DOHH2 (cell line): Measurements from ENCODE around the gene BCAS1.
"Not testable (repeated sequence)": the region's sequence is repeated elsewhere in the genome, so short reads cannot be mapped to it uniquely, and the experiment has no call there.

Source experiments
- H3F3A ChIP-seq: fragments of 200-600 bp; sonication (generic), shearing (Covaris generic); 2 replicates; pipeline ENCODE4 v1.6.0; 2016; ENCODE audit warnings: antibody characterized with exemption, mild to moderate bottlenecking; ENCODE audit not compliant: control insufficient read depth, insufficient read depth
- H3K27ac ChIP-seq: fragments of 200-600 bp; sonication (generic); 2 replicates; pipeline ENCODE4 v1.5.1; 2014; ENCODE audit warnings: low read depth, mild to moderate bottlenecking, low read length, moderate library complexity
- H3K27me3 ChIP-seq: fragments of 200-600 bp; sonication (generic); 2 replicates; pipeline ENCODE4 v1.6.1; 2014; ENCODE audit warnings: mild to moderate bottlenecking, low read length, mixed read lengths; ENCODE audit not compliant: control insufficient read depth
- H3K36me3 ChIP-seq: fragments of 200-600 bp; sonication (generic); 2 replicates; pipeline ENCODE4 v1.6.1; 2014; ENCODE audit warnings: mild to moderate bottlenecking, low read length, moderate library complexity, mixed read lengths; ENCODE audit not compliant: control insufficient read depth
- H3K4me1 ChIP-seq: fragments of 200-600 bp; sonication (generic); 2 replicates; pipeline ENCODE4 v1.6.1; 2014; ENCODE audit warnings: mild to moderate bottlenecking, low read length, mixed read lengths; ENCODE audit not compliant: control insufficient read depth
- H3K4me2 ChIP-seq: fragments of 200-600 bp; sonication (generic); 2 replicates; pipeline ENCODE4 v1.6.0; 2014; ENCODE audit warnings: mild to moderate bottlenecking, low read length, moderate library complexity
- H3K4me3 ChIP-seq: fragments of 200-600 bp; sonication (generic); 2 replicates; pipeline ENCODE4 v1.5.1; 2014; ENCODE audit warnings: mild to moderate bottlenecking, low read length, mixed read lengths
- H3K79me2 ChIP-seq: fragments of 200-600 bp; sonication (generic); 2 replicates; pipeline ENCODE4 v1.6.1; 2014; ENCODE audit warnings: mild to moderate bottlenecking, low read length, mixed read lengths; ENCODE audit not compliant: control insufficient read depth
- H3K9me2 ChIP-seq: fragments of 200-600 bp; sonication (generic); replicated peaks from 2 replicates; pipeline ENCODE4 v1.6.1; 2014; ENCODE audit warnings: mild to moderate bottlenecking, low read length, mixed read lengths; ENCODE audit not compliant: control insufficient read depth
- H3K9me3 ChIP-seq: fragments of 200-600 bp; sonication (generic); 2 replicates; pipeline ENCODE4 v1.6.1; 2014; ENCODE audit warnings: antibody characterized with exemption, low read length, mixed read lengths; ENCODE audit not compliant: control insufficient read depth, insufficient read depth
- H4K20me1 ChIP-seq: fragments of 200-600 bp; sonication (generic); 2 replicates; pipeline ENCODE4 v1.6.0; 2014; ENCODE audit warnings: low read depth, mild to moderate bottlenecking, antibody characterized with exemption, low read length, moderate library complexity; ENCODE audit not compliant: control insufficient read depth, insufficient read depth
- EZH2phosphoT487 ChIP-seq: fragments of 200-600 bp; sonication (generic); IDR thresholded peaks from 2 replicates; pipeline ENCODE4 v1.6.1; 2017; ENCODE audit warnings: borderline replicate concordance, mild to moderate bottlenecking, antibody characterized with exemption, low read length, moderate library complexity, mixed read lengths
- TF ChIP-seq, protein P1 (sequence below): fragments of 200-600 bp; sonication (generic); IDR thresholded peaks from one replicate; pipeline ENCODE4 v1.5.1; 2014; ENCODE audit warnings: antibody characterized with exemption, mild to moderate bottlenecking, low read depth, low read length; ENCODE audit not compliant: poor library complexity, severe bottlenecking

The BCAS1 gene

GRCh38 chr20:53975761-53976160 is 94.6 kb downstream of the BCAS1 start:
- H4K20me1 ChIP-seq: no peaks in the 10 kb centered on the region
- no peaks in the 10 kb centered on the region for H3K9me3 ChIP-seq
- no peaks in the 10 kb centered on the region for H3K79me2 ChIP-seq
- no peaks in the 10 kb centered on the region for H3K4me1 ChIP-seq
- no peak overlapping the region for H3K27ac ChIP-seq
- H3F3A ChIP-seq: no peaks in the 10 kb centered on the region
- H3K4me2 ChIP-seq: no peak overlapping the region
- H3K9me2 ChIP-seq: no peaks in the 10 kb centered on the region
- H3K27me3 ChIP-seq: peaks cover 2% of the 10 kb centered on the region; the same call in 1 of the 2 replicates
- TF ChIP-seq, protein P1, sequence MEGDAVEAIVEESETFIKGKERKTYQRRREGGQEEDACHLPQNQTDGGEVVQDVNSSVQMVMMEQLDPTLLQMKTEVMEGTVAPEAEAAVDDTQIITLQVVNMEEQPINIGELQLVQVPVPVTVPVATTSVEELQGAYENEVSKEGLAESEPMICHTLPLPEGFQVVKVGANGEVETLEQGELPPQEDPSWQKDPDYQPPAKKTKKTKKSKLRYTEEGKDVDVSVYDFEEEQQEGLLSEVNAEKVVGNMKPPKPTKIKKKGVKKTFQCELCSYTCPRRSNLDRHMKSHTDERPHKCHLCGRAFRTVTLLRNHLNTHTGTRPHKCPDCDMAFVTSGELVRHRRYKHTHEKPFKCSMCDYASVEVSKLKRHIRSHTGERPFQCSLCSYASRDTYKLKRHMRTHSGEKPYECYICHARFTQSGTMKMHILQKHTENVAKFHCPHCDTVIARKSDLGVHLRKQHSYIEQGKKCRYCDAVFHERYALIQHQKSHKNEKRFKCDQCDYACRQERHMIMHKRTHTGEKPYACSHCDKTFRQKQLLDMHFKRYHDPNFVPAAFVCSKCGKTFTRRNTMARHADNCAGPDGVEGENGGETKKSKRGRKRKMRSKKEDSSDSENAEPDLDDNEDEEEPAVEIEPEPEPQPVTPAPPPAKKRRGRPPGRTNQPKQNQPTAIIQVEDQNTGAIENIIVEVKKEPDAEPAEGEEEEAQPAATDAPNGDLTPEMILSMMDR: no peak
- TF ChIP-seq EZH2phosphoT487: no peak
- H3K4me3 ChIP-seq: no peak overlapping the region
- no peaks in the 10 kb centered on the region for H3K36me3 ChIP-seq

- no peaks in the 10 kb centered on the region for H4K20me1 ChIP-seq
Observed at GRCh38 chr20:53974785-53975555, 95.4 kb downstream of the BCAS1 start.

DNA sequence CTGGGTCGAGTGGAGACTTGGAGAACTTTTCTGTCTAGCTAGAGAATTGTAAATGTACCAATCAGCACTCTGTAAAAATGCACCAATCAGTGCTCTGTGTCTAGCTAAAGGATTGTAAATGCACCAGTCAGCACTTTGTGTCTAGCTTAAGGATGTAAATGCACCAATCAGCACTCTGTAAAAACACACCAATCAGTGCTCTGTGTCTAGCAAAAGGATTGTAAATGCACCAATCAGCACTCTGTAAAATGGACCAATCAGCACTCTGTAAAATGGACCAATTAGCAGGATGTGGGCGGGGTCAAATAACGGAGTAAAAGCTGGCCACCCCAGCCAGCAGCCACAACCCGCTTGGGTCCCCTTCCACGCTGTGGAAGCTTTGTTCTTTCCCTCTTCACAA is 96.5 kb downstream of the BCAS1 start:
- H3K4me3 ChIP-seq, H3K36me3 ChIP-seq, H3K27ac ChIP-seq, H3K9me2 ChIP-seq, H3K4me1 ChIP-seq, H4K20me1 ChIP-seq, H3K27me3 ChIP-seq, H3K79me2 ChIP-seq, H3K4me2 ChIP-seq, H3F3A ChIP-seq, H3K9me3 ChIP-seq: not testable (repeated sequence)

More at GRCh38 chr20:53974785-53975555, 95.4 kb downstream of the BCAS1 start:
- Histone ChIP-seq H3K36me3 (no peaks in the 10 kb centered on the region), H3K4me1 (no peaks in the 10 kb centered on the region), H3K4me2 (no peak overlapping the region), H3K27ac (no peak overlapping the region), H3K79me2 (no peaks in the 10 kb centered on the region), H3K9me2 (no peaks in the 10 kb centered on the region), H3K9me3 (no peaks in the 10 kb centered on the region), H3K4me3 (no peak overlapping the region), H3K27me3 (peaks cover 2% of the 10 kb centered on the region; the same call in 1 of the 2 replicates), H3F3A (no peaks in the 10 kb centered on the region)
- no peak for TF ChIP-seq EZH2phosphoT487
- TF ChIP-seq, protein P1: no peak

GRCh38 chr20:53972179-53972578 is 98.2 kb downstream of the BCAS1 start:
- TF ChIP-seq EZH2phosphoT487: no peak
- TF ChIP-seq, protein P1: no peak
- Histone ChIP-seq H3K4me1 (no peaks in the 10 kb centered on the region), H4K20me1 (no peaks in the 10 kb centered on the region), H3F3A (no peaks in the 10 kb centered on the region), H3K36me3 (no peaks in the 10 kb centered on the region), H3K27ac (no peak overlapping the region), H3K4me2 (no peak overlapping the region), H3K79me2 (no peaks in the 10 kb centered on the region), H3K4me3 (no peak overlapping the region), H3K27me3 (peaks cover 2% of the 10 kb centered on the region; the same call in 1 of the 2 replicates), H3K9me2 (no peaks in the 10 kb centered on the region), H3K9me3 (no peaks in the 10 kb centered on the region)
